BLaER1 treated with 17β-estradiol and CSF1 and Interleukin-3, amounts not matched to agents 10 nM and 100 nM (cell line): ENCODE results near the gene SLC5A5.

Experiments used
- H3K27ac ChIP-seq, 11 experiments: shearing (Covaris generic); formaldehyde crosslinking; 2 replicates each; pipeline ENCODE4 v1.8.1; 2022
- H3K27me3 ChIP-seq, 11 experiments: shearing (Covaris generic); formaldehyde crosslinking; 2 replicates each; pipeline ENCODE4 v1.8.1; 2022
- H3K36me3 ChIP-seq, 11 experiments: shearing (Covaris generic); formaldehyde crosslinking; 2 replicates each; pipeline ENCODE4 v1.8.1; 2022
- H3K4me1 ChIP-seq, 10 experiments: shearing (Covaris generic); formaldehyde crosslinking; 2 replicates each; pipeline ENCODE4 v1.8.1; 2022
- H3K4me2 ChIP-seq, 11 experiments: shearing (Covaris generic); formaldehyde crosslinking; 2 replicates each; pipeline ENCODE4 v1.8.1; 2022
- H3K4me3 ChIP-seq, 10 experiments: shearing (Covaris generic); formaldehyde crosslinking; 2 replicates each; pipeline ENCODE4 v1.8.1; 2022
- H3K9ac ChIP-seq, 11 experiments: shearing (Covaris generic); formaldehyde crosslinking; 2 replicates each; pipeline ENCODE4 v1.8.1; 2022
- H3K9me3 ChIP-seq, 11 experiments: shearing (Covaris generic); formaldehyde crosslinking; replicated peaks in 1 of 11; 2 replicates each; pipeline ENCODE4 v1.8.1; 2022
- H4K20me1 ChIP-seq, 11 experiments: shearing (Covaris generic); formaldehyde crosslinking; 2 replicates each; pipeline ENCODE4 v1.8.1; 2022
- Cebpa-rat ChIP-seq, 11 experiments: shearing (Covaris generic); IDR thresholded peaks; 2 replicates each; pipeline ENCODE4 v1.8.1; 2022

The SLC5A5 gene

GRCh38 chr19:17937371-17937900, 65.7 kb downstream of the SLC5A5 start:
- H3K27me3 ChIP-seq, result no peaks in the 10 kb centered on the region
- no peak for TF ChIP-seq Cebpa-rat (IDR thresholded peaks at IDR 0.05)
- no peak overlapping the region for H3K9ac ChIP-seq
- no peak overlapping the region for H3K4me3 ChIP-seq
- H4K20me1 ChIP-seq, result peaks cover 0 to 18% (median 10%) of the 10 kb centered on the region in 11 experiments; a peak in 10 of 22 replicates
- H3K27ac ChIP-seq, result no peak overlapping the region
- peaks cover 11 to 15% (median 14%) of the 10 kb centered on the region in 10 experiments for H3K4me1 ChIP-seq
- H3K9me3 ChIP-seq, result no peaks in the 10 kb centered on the region
- H3K36me3 ChIP-seq, result peaks cover 26 to 68% (median 47%) of the 10 kb centered on the region in 11 experiments
- H3K4me2 ChIP-seq, result no peak overlapping the region

- H3K27ac ChIP-seq, result no peak overlapping the region
- no peak for TF ChIP-seq Cebpa-rat (IDR thresholded peaks at IDR 0.05)
Measured at GRCh38 chr19:17938092-17938845, 66.5 kb downstream of the SLC5A5 start.

GRCh38 chr19:17942181-17942580, 70.4 kb downstream of the SLC5A5 start:
- Histone ChIP-seq H3K27ac (no peak overlapping the region), H3K36me3 (peaks cover 36 to 76% (median 55%) of the 10 kb centered on the region in 11 experiments)
- no peak for TF ChIP-seq Cebpa-rat (IDR thresholded peaks at IDR 0.05)

More at GRCh38 chr19:17938092-17938845, 66.5 kb downstream of the SLC5A5 start:
- Histone ChIP-seq H3K9me3 (no peaks in the 10 kb centered on the region), H3K4me3 (no peak overlapping the region), H3K27me3 (no peaks in the 10 kb centered on the region), H3K4me1 (peaks cover 11 to 14% (median 13%) of the 10 kb centered on the region in 10 experiments), H3K36me3 (peaks cover 27 to 73% (median 52%) of the 10 kb centered on the region in 11 experiments), H3K4me2 (no peak overlapping the region), H3K9ac (no peak overlapping the region), H4K20me1 (peaks cover 0 to 22% (median 10%) of the 10 kb centered on the region in 11 experiments; a peak in 10 of 22 replicates)

GRCh38 chr19:17942582-17943273, 71.0 kb downstream of the SLC5A5 start:
- Histone ChIP-seq H3K4me1 (peaks cover 10 to 27% (median 19%) of the 10 kb centered on the region in 10 experiments), H3K27me3 (no peaks in the 10 kb centered on the region), H3K9me3 (no peaks in the 10 kb centered on the region), H3K36me3 (peaks cover 32 to 71% (median 50%) of the 10 kb centered on the region in 11 experiments), H4K20me1 (peaks cover 0 to 40% (median 4%) of the 10 kb centered on the region in 11 experiments; a peak in 10 of 22 replicates), H3K4me2 (no peak overlapping the region), H3K27ac (no peak overlapping the region), H3K4me3 (no peak overlapping the region), H3K9ac (no peak overlapping the region)
- no peak for TF ChIP-seq Cebpa-rat (IDR thresholded peaks at IDR 0.05)

More at GRCh38 chr19:17942181-17942580, 70.4 kb downstream of the SLC5A5 start:
- Histone ChIP-seq H4K20me1 (peaks cover 0 to 44% (median 8%) of the 10 kb centered on the region in 11 experiments; a peak in 10 of 22 replicates), H3K9ac (0 out of 22 replicates have a peak overlapping the region, but pooled peaks of 1 of the 11 experiments have one; percentile 19), H3K27me3 (no peaks in the 10 kb centered on the region), H3K9me3 (no peaks in the 10 kb centered on the region), H3K4me1 (peaks cover 7 to 24% (median 16%) of the 10 kb centered on the region in 10 experiments), H3K4me2 (no peak overlapping the region), H3K4me3 (no peak overlapping the region)

GRCh38 chr19:17943274-17944221, 71.8 kb downstream of the SLC5A5 start:
- peaks cover under 1 to 4% (median 1%) of the 10 kb centered on the region in 11 experiments; a peak in 16 of 22 replicates for H3K27me3 ChIP-seq
- H3K4me1 ChIP-seq, result peaks cover 10 to 27% (median 19%) of the 10 kb centered on the region in 10 experiments
- peaks cover 32 to 65% (median 47%) of the 10 kb centered on the region in 11 experiments for H3K36me3 ChIP-seq
- H3K4me3 ChIP-seq, result no peak overlapping the region
- no peak overlapping the region for H3K4me2 ChIP-seq
- H3K9ac ChIP-seq, result no peak overlapping the region
- H3K9me3 ChIP-seq, result no peaks in the 10 kb centered on the region
- H4K20me1 ChIP-seq, result peaks cover 0 to 40% (median 4%) of the 10 kb centered on the region in 11 experiments; a peak in 9 of 22 replicates
- no peak for TF ChIP-seq Cebpa-rat (IDR thresholded peaks at IDR 0.05)
- no peak overlapping the region for H3K27ac ChIP-seq

- H3K36me3 ChIP-seq, result peaks cover 30 to 58% (median 43%) of the 10 kb centered on the region in 11 experiments
- H3K4me3 ChIP-seq, result no peak overlapping the region
- H3K27me3 ChIP-seq, result peaks cover 8 to 11% (median 9%) of the 10 kb centered on the region in 11 experiments
- H3K4me1 ChIP-seq, result peaks cover 15 to 34% (median 27%) of the 10 kb centered on the region in 10 experiments
- no peak overlapping the region for H3K27ac ChIP-seq
- H4K20me1 ChIP-seq, result peaks cover 0 to 43% (median 7%) of the 10 kb centered on the region in 11 experiments; a peak in 15 of 22 replicates
- H3K4me2 ChIP-seq, result no peak overlapping the region
- no peak for TF ChIP-seq Cebpa-rat (IDR thresholded peaks at IDR 0.05)
- 0 out of 22 replicates have a peak overlapping the region, but pooled peaks of 1 of the 11 experiments have one; percentile 12 for H3K9ac ChIP-seq
- H3K9me3 ChIP-seq, result no peaks in the 10 kb centered on the region
Measured at GRCh38 chr19:17944301-17944700, 72.6 kb downstream of the SLC5A5 start.
